Osteoblast (primary cell): Measurements from ENCODE around the gene S100Z. TPM values are rescaled to one million over a fixed set of nuclear protein-coding genes. Genes with fewer than 3 reads are reported as not detected.
"Not testable (repeated sequence)": the region's sequence is repeated elsewhere in the genome, so short reads cannot be mapped to it uniquely, and the experiment has no call there.

Experiments used
- DNase-seq: peaks from one replicate; pipeline ENCODE4 v3.0.0; 2011; ENCODE audit warnings: low spot score, mixed read lengths; ENCODE audit not compliant: insufficient read length; ENCODE audit errors: missing footprints
- H2AFZ ChIP-seq: 2 replicates; pipeline ENCODE4 v1.6.0; 2011; ENCODE audit warnings: mild to moderate bottlenecking, low read length
- H3K27ac ChIP-seq: 2 replicates; pipeline ENCODE4 v1.5.1; 2011; ENCODE audit warnings: mild to moderate bottlenecking, low read depth, low read length, moderate library complexity
- H3K27me3 ChIP-seq: 2 replicates; pipeline ENCODE4 v1.6.0; 2012; ENCODE audit warnings: mild to moderate bottlenecking, control low read depth, inconsistent platforms, low read length, moderate library complexity; ENCODE audit not compliant: insufficient read depth
- H3K36me3 ChIP-seq: 2 replicates; pipeline ENCODE4 v1.5.1; 2011; ENCODE audit warnings: mild to moderate bottlenecking, low read length, control low read depth, moderate library complexity; ENCODE audit not compliant: insufficient read depth
- H3K4me1 ChIP-seq: 2 replicates; pipeline ENCODE4 v1.5.1; 2011; ENCODE audit warnings: mild to moderate bottlenecking, low read length, control low read depth, moderate library complexity; ENCODE audit not compliant: insufficient read depth
- H3K4me2 ChIP-seq: 2 replicates; pipeline ENCODE4 v1.6.0; 2011; ENCODE audit warnings: mild to moderate bottlenecking, low read length; ENCODE audit not compliant: insufficient read depth
- H3K4me3 ChIP-seq: fragments of 200-600 bp; sonication (generic); 3 replicates; pipeline ENCODE4 v1.5.1; 2012; ENCODE audit warnings: mild to moderate bottlenecking, low read length, inconsistent platforms; ENCODE audit not compliant: insufficient read depth
- H3K79me2 ChIP-seq: 2 replicates; pipeline ENCODE4 v1.6.0; 2012; ENCODE audit warnings: mild to moderate bottlenecking, low read length, control low read depth, inconsistent platforms; ENCODE audit not compliant: insufficient read depth
- H3K9me3 ChIP-seq: 2 replicates; pipeline ENCODE4 v1.5.1; 2011; ENCODE audit warnings: low read depth, low read length, control low read depth
- H4K20me1 ChIP-seq: 2 replicates; pipeline ENCODE4 v1.6.0; 2012; ENCODE audit warnings: mild to moderate bottlenecking, low read length, control low read depth; ENCODE audit not compliant: insufficient read depth
- CTCF ChIP-seq: IDR thresholded peaks from 2 replicates; pipeline ENCODE4 v1.5.1; 2011; ENCODE audit warnings: mild to moderate bottlenecking, low read depth, low read length, moderate library complexity; ENCODE audit errors: extremely low read depth
- total RNA-seq: library from RNA; depleted of rRNA; stranded (reverse); fragments of >200 nt; gene quantifications from 2 replicates; pipeline ENCODE4 v1.2.3, GENCODE V29; 2012

Gene S100Z
- total RNA-seq, 1 donor: not detected

GRCh38 chr5:76809141-76809540 lies 40.7 kb upstream of the S100Z start:
- Histone ChIP-seq H3K4me1 (peaks cover 27% of the 10 kb centered on the region), H3K79me2 (no peaks in the 10 kb centered on the region), H3K27ac (no peak overlapping the region), H2AFZ (peak overlapping the region; percentile 57), H4K20me1 (no peaks in the 10 kb centered on the region), H3K36me3 (no peaks in the 10 kb centered on the region), H3K27me3 (no peaks in the 10 kb centered on the region), H3K9me3 (no peaks in the 10 kb centered on the region), H3K4me3 (no peak overlapping the region), H3K4me2 (no peak overlapping the region)
- DNase-seq: no peak
- TF ChIP-seq CTCF: no peak

GRCh38 chr5:76810236-76810635 lies 39.6 kb upstream of the S100Z start:
- Histone ChIP-seq H4K20me1 (no peaks in the 10 kb centered on the region), H3K9me3 (no peaks in the 10 kb centered on the region), H3K27me3 (no peaks in the 10 kb centered on the region), H2AFZ (no peak overlapping the region), H3K79me2 (no peaks in the 10 kb centered on the region), H3K4me1 (peaks cover 28% of the 10 kb centered on the region), H3K36me3 (no peaks in the 10 kb centered on the region), H3K4me2 (no peak overlapping the region), H3K27ac (no peak overlapping the region), H3K4me3 (no peak overlapping the region)
- no peak for TF ChIP-seq CTCF
- no peak for DNase-seq

- no peak overlapping the region for H2AFZ ChIP-seq
- no peak overlapping the region for H3K4me2 ChIP-seq
- H3K4me3 ChIP-seq: no peak overlapping the region
- no peaks in the 10 kb centered on the region for H3K9me3 ChIP-seq
- no peaks in the 10 kb centered on the region for H4K20me1 ChIP-seq
- no peaks in the 10 kb centered on the region for H3K27me3 ChIP-seq
- H3K4me1 ChIP-seq: peaks cover 21% of the 10 kb centered on the region
- H3K27ac ChIP-seq: no peak overlapping the region
- H3K79me2 ChIP-seq: no peaks in the 10 kb centered on the region
- DNase-seq: peak; percentile 88
- no peaks in the 10 kb centered on the region for H3K36me3 ChIP-seq
- no peak for TF ChIP-seq CTCF
Observed at GRCh38 chr5:76811214-76811613, 38.6 kb upstream of the S100Z start.

GRCh38 chr5:76812209-76812608 lies 37.6 kb upstream of the S100Z start:
- not testable (repeated sequence) for H3K4me3 ChIP-seq, H3K4me2 ChIP-seq, H3K27me3 ChIP-seq, H3K27ac ChIP-seq, H3K36me3 ChIP-seq, H3K79me2 ChIP-seq, H4K20me1 ChIP-seq, DNase-seq, H2AFZ ChIP-seq, H3K9me3 ChIP-seq
- H3K4me1 ChIP-seq: peaks cover 13% of the 10 kb centered on the region
